Heart right ventricle (tissue), 16 donors: ENCODE results near the gene IGFL1. TPM values are rescaled to one million over a fixed set of nuclear protein-coding genes. Genes with fewer than 3 reads are reported as not detected.
"Not testable (repeated sequence)": the region's sequence is repeated elsewhere in the genome, so short reads cannot be mapped to it uniquely, and the experiment has no call there.

Source experiments
- ATAC-seq, 8 donors: fragments of 200-7000 bp; cut with Tn5 transposase; one replicate each; pipeline ENCODE4 v1.9.1; 2020; ENCODE audit warnings: mild to moderate bottlenecking in 8 of 8, moderate library complexity in 8 of 8, moderate number of reproducible peaks in 1 of 8
- DNase-seq, 2 donors: peaks; one replicate each; pipeline ENCODE4 v3.0.0-alpha.2; 2020
- H3K27ac ChIP-seq, 10 donors: fragments of 200-600 bp; sonication (generic) in 2 of 10; one replicate each; pipeline versions ENCODE4 v1.5.0 to v1.8.0; 2020 to 2022; ENCODE audit warnings: mild to moderate bottlenecking in 3 of 10
- H3K27me3 ChIP-seq, 7 donors: fragments of 200-600 bp; one replicate each; pipeline ENCODE4 v1.8.0; 2021 to 2022; ENCODE audit warnings: mild to moderate bottlenecking in 2 of 7
- H3K36me3 ChIP-seq, 9 donors: fragments of 200-600 bp; sonication (generic) in 1 of 9; one replicate each; pipeline versions ENCODE4 v1.5.0 to v1.8.0; 2020 to 2022; ENCODE audit warnings: mild to moderate bottlenecking in 2 of 9
- H3K4me1 ChIP-seq, 9 donors: fragments of 200-600 bp; sonication (generic) in 1 of 9; one replicate each; pipeline versions ENCODE4 v1.5.0 to v1.8.0; 2020 to 2022; ENCODE audit warnings: mild to moderate bottlenecking in 4 of 9
- H3K4me3 ChIP-seq, 10 donors: fragments of 200-600 bp; sonication (generic) in 2 of 10; one replicate each; pipeline versions ENCODE4 v1.5.0 to v1.8.0; 2020 to 2022; ENCODE audit warnings: mild to moderate bottlenecking in 7 of 10, moderate library complexity in 2 of 10
- H3K9me3 ChIP-seq, 11 donors: fragments of 200-600 bp in 10 of 11; sonication (generic) in 2 of 11; one replicate each; pipeline versions ENCODE4 v1.5.0 to v1.8.0; 2013 to 2022; ENCODE audit warnings: mild to moderate bottlenecking in 2 of 11, control low read depth in 1 of 11, moderate library complexity in 1 of 11
- WGBS, 2 donors: extraction: QIAGEN DNeasy Blood & Tissue Kit; methylation state at CpG; one replicate each; pipeline ENCODE4 v1.1.7; 2013; ENCODE audit warnings: inconsistent platforms in 1 of 2; 5-methylcytosine and 5-hydroxymethylcytosine counted together
- intact Hi-C, 10 donors: fragments of 100-400 bp; cut with DNase I; formaldehyde crosslinking; loops; one replicate each; pipeline versions ENCODE4 v1.11.1 to v1.14.2; 2022
- long read RNA-seq, 3 donors: library from polyadenylated mRNA; unstranded; transcript quantifications; one replicate each; pipeline ENCODE4 v2.0.0, GENCODE V29; 2020 to 2021
- polyA plus RNA-seq, 2 donors: library from polyadenylated mRNA; stranded (reverse); fragments of 200-250 nt; gene quantifications; one replicate each; pipeline ENCODE4 v1.2.3, GENCODE V29; 2013
- total RNA-seq, 10 donors: library from RNA; stranded (reverse); fragmentation: NEBNext Ultra II Directional in 3 of 10; extraction: Animal tissue kit (Norgen Biotek cat#: 25700) in 3 of 10; gene quantifications; one replicate each; pipeline versions ENCODE4 v1.2.1 to v1.2.4, GENCODE V29; 2021 to 2023
- TF ChIP-seq, protein P1 (sequence below), 9 donors: fragments of 200-600 bp; sonication (generic) in 2 of 9; IDR thresholded peaks; one replicate each; pipeline versions ENCODE4 v1.5.0 to v1.8.0; 2021 to 2022; ENCODE audit warnings: antibody characterized with exemption in 9 of 9, mild to moderate bottlenecking in 5 of 9, moderate library complexity in 1 of 9
- donor health status: Arrhythmogenic right ventricular cardiomyopathy.
- donor health status: ischemic (EF 13 %, LVEDD 7.1; RV severe dilation, severe dysfunction).
- donor health status: healthy with polysubstance abuse.
- donor health status: DM: no; HTN: yes; CAD: no.
- donor health status: DM: no; HTN: no; CAD: no.
- donor health status: ischemic (EF 25% LVEDD 6.9; RV normal size, moderate dysfunction).
- donor health status: ischemic (EF 25% LVEDD 5.7; RV mildly dilated, moderate dysfunction).
- donor health status: healthy.
- donor health status: DM: yes; HTN: yes; CAD: no.
- donor health status: Ischemic cardiomyopathy.
- donor health status: ischemic (EF 35%, LVEDD 5.7; RV mildly dilated, moderate dysfunction).
- donor health status: nonischemic (EF 11% LVEDD 7.7; RV severe dilation, severe dysfunction).
- donor health status: DM: yes; HTN: yes; CAD: no.
- donor health status: PGD.
- donor health status: ischemic (EF 29% LVEDD 5.4; RV normal size, mild dysfunction).
- donor health status: nonischemic (EF 23%, LVEDD 6.1; RV moderate dilation, normal function).

IGFL1 gene
- total RNA-seq (not detected), polyA plus RNA-seq (not detected)
- long read RNA-seq, donor 1 = 0 reads
- long read RNA-seq, donor 2 = 0 reads
- long read RNA-seq, donor 3 = 0 reads

DNA sequence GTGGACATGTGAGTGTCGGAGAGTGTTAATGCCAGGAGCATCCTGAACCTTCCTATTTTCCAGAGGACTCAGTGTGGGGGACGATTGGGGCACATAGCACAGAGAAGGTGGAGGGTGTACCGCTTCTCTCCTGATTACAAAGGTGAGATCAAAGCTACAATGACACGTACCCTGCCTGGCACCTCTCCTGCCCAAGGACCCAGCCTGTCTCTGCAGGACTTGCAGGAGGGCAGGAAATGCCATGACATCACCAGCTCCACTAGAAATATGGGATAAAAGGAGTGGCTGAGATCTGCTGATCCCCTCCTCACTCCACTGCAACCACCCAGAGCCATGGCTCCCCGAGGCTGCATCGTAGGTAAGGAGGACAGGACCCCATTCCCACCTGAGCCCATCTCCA lies at the start of gene IGFL1:
Gene IGFL1 (plus strand): TSS at position 301 of the 400 bp plus-strand sequence. CDS start 33 bp downstream, at position 334.
- ATAC-seq = no peak
- Histone ChIP-seq H3K27ac (no peak within 1 kb of the TSS), H3K4me3 (no peak within 1 kb of the TSS), H3K36me3 (no peaks in the 10 kb centered on the region), H3K4me1 (peaks cover 0 to 9% (median 0%) of the 10 kb centered on the region in 9 donors), H3K9me3 (no peaks in the 10 kb centered on the region), H3K27me3 (peaks cover 0 to 66% (median 13%) of the 10 kb centered on the region in 7 donors)
- DNase-seq = no peak
- TF ChIP-seq, protein P1, sequence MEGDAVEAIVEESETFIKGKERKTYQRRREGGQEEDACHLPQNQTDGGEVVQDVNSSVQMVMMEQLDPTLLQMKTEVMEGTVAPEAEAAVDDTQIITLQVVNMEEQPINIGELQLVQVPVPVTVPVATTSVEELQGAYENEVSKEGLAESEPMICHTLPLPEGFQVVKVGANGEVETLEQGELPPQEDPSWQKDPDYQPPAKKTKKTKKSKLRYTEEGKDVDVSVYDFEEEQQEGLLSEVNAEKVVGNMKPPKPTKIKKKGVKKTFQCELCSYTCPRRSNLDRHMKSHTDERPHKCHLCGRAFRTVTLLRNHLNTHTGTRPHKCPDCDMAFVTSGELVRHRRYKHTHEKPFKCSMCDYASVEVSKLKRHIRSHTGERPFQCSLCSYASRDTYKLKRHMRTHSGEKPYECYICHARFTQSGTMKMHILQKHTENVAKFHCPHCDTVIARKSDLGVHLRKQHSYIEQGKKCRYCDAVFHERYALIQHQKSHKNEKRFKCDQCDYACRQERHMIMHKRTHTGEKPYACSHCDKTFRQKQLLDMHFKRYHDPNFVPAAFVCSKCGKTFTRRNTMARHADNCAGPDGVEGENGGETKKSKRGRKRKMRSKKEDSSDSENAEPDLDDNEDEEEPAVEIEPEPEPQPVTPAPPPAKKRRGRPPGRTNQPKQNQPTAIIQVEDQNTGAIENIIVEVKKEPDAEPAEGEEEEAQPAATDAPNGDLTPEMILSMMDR (IDR thresholded peaks at IDR 0.05) = no peak
- intact Hi-C loops = no loop called here
- 61 to 62% methylated on average over 6 of the region's 6 CpGs for WGBS, 2 donors

DNA sequence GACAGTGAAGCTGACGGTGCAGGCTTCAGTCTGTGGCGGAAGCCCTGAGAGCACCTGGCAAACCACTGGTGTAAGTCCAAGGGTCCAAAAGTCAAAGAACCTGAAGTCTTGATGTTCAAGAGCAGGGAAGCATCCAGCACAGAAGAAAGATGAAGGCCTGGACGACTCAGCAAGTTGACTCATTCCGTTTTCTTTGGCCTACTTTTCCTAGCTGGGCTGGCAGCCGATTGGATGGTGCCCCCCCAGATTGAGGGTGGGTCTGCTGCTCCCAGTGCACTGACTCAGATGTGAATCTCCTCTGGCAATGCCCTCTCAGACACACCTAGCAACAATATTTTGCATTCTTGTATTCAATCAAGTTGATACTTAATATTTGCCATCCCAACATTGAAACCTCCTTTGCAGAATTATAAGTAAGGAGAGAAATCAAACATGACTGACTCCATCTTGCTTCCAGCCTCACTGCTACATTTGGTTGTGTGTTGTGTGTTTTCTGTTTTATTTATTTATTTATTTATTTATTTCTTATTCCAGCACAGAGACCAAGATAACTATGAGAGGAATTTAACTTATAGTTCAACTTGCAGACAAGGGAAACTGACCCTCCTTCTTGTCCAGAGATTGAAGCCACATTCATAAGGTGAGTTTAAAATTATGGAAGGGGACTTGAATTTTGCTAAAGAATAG lies 48.7 kb upstream of the IGFL1 start:
- ATAC-seq (no peak), DNase-seq (no peak)
- Histone ChIP-seq H3K27me3 (peaks cover 0 to 48% (median 22%) of the 10 kb centered on the region in 7 donors), H3K27ac (no peak overlapping the region), H3K4me1 (no peaks in the 10 kb centered on the region), H3K9me3 (no peaks in the 10 kb centered on the region), H3K4me3 (no peak overlapping the region), H3K36me3 (no peaks in the 10 kb centered on the region)
- intact Hi-C loops = no loop called here
- WGBS, 2 donors = 77 to 85% methylated on average over 5 of the region's 5 CpGs
- TF ChIP-seq, protein P1 (IDR thresholded peaks at IDR 0.05) = no peak

DNA sequence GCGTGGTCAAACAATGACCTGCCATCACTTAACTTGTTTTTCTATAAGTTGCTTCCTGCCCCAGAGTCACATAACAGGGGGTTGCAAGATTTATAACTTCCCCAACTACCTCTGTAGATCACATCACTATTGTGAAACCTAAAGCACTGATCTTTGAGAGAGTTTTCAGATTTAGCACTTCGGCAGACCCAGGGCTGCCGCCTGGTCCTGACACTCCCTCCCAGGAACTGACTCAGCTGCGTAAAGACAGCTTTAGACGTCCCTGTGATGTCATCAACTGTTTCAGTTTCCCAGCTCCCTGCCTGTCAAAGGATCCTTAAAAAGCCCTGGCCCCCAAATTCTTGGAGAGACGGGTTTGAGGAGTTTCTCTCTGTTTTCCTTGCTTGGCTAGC lies 48.2 kb upstream of the IGFL1 start:
- DNase-seq (no peak), ATAC-seq (no peak)
- intact Hi-C loops = no loop called here
- Histone ChIP-seq H3K27ac (no peak overlapping the region), H3K4me1 (no peaks in the 10 kb centered on the region), H3K9me3 (no peaks in the 10 kb centered on the region), H3K36me3 (no peaks in the 10 kb centered on the region), H3K4me3 (no peak overlapping the region), H3K27me3 (peaks cover 0 to 51% (median 16%) of the 10 kb centered on the region in 7 donors)
- 45 to 51% methylated on average over 6 of the region's 6 CpGs for WGBS, 2 donors
- TF ChIP-seq, protein P1 (IDR thresholded peaks at IDR 0.05) = no peak

DNA sequence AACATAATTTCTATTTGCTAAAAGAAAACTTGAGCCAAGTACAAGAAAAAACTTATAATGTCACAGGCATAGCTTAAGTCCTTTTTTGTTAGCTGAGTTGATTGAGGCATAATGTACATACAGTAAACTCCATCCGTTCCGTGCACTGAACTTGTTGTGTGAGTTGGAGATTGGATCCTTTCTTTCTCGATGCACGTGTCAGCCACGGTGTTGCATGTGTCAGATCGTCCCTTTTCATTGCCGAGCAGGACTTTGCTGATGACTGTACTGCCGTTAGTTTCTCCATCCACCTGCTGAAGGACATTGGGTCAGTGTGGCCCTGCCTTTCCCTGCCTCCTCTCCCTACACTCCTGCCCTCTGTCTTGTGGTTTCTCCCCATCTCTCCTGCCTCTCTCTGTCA lies 47.1 kb upstream of the IGFL1 start:
- DNase-seq = no peak

DNA sequence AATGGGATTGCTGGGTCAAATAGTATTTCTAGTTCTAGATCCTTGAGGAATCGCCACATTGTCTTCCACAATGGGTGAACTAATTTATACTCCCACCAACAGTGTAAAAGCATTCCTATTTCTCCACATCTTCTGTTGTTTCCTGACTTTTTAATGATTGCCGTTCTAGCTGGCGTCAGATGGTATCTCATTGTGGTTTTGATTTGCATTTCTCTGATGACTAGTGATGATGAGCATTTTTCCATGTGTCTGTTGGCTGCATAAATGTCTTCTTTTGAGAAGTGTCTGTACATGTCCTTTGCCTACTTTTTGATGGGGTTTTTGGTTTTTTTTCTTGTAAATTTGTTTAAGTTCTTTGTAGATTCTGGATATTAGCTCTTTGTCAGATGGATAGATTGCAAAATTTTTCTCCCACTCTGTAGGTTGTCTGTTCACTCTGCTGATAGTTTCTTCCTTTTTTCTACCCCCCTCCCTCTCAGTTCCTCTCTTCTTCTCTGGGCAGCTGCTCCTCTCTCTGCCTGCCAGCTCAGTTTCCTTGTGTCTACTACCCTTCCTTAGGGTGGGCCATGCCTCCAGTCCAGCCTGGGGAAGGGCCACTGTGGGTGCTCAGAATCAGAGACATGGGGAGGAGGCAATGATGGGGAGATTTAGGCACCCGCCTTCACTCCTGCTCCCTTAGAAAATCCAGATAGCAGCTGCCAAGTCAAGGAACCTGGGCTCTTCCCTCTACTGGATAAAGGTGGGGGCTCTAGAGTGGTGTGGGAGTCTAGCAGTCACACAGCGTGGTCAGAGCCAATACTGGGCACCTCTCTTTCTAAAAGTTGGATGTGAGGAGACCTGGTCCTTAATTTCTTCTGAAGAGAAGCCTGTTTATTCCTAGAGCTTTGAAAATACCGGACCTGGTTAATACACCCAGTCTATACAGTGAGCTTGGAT lies 44.5 kb upstream of the IGFL1 start:
- H3K4me3 ChIP-seq, H3K4me1 ChIP-seq, H3K9me3 ChIP-seq, ATAC-seq, H3K27ac ChIP-seq, DNase-seq, H3K36me3 ChIP-seq: not testable (repeated sequence)
- intact Hi-C loops = loop anchor here in 3 of 10 donors (5.0 kb wide), 4 partner anchors 103 to 158 kb away; no protein-coding TSS in a partner anchor
- WGBS, 2 donors = 81 to 82% methylated on average over 6 of the region's 6 CpGs
- peaks cover 0 to 47% (median 21%) of the 10 kb centered on the region in 7 donors for H3K27me3 ChIP-seq

More for the DNA sequence above, 47.1 kb upstream of the IGFL1 start:
- no peaks in the 10 kb centered on the region for H3K36me3 ChIP-seq
- TF ChIP-seq, protein P1 (IDR thresholded peaks at IDR 0.05) = no peak
- H3K4me3 ChIP-seq = no peak overlapping the region
- H3K4me1 ChIP-seq = no peaks in the 10 kb centered on the region
- H3K27me3 ChIP-seq = peaks cover 0 to 48% (median 12%) of the 10 kb centered on the region in 7 donors
- H3K27ac ChIP-seq = no peak overlapping the region
- intact Hi-C loops = no loop called here
- ATAC-seq = no peak
- H3K9me3 ChIP-seq = no peaks in the 10 kb centered on the region
- 84 to 89% methylated on average over 8 of the region's 8 CpGs for WGBS, 2 donors
